Transverse colon (tissue), 4 donors: Measurements from ENCODE around the gene ST3GAL3. TPM values are rescaled to one million over a fixed set of nuclear protein-coding genes. Genes with fewer than 3 reads are reported as not detected.
A peak's percentile ranks its signal among the peaks of the same experiment; 100 is the strongest.

ENCODE experiments used
- DNase-seq: peaks from one replicate; pipeline ENCODE4 v3.0.0-alpha.2; 2019
- H3K27ac ChIP-seq, 4 donors: fragments of 200-600 bp; sonication (generic); 2 replicates each; pipeline ENCODE4 v1.5.1; 2016 to 2018; ENCODE audit warnings: inconsistent platforms in 4 of 4
- H3K27me3 ChIP-seq: fragments of 200-600 bp; sonication (generic); 2 replicates; pipeline ENCODE4 v1.5.1; 2017; ENCODE audit warnings: inconsistent platforms
- H3K36me3 ChIP-seq, 4 donors: fragments of 200-600 bp; sonication (generic); 2 replicates each; pipeline ENCODE4 v1.5.1; 2017 to 2019; ENCODE audit warnings: inconsistent platforms in 4 of 4
- H3K4me1 ChIP-seq, 4 donors: fragments of 200-600 bp; sonication (generic); 2 replicates each; pipeline ENCODE4 v1.5.1; 2017 to 2020; ENCODE audit warnings: inconsistent platforms in 4 of 4
- H3K4me3 ChIP-seq, 4 donors: fragments of 200-600 bp; sonication (generic); 1 replicate in 1 of 4; 2 replicates in 3 of 4; pipeline versions ENCODE4 v1.5.1 to v1.6.1; 2017 to 2019; ENCODE audit warnings: inconsistent platforms in 4 of 4
- H3K9me3 ChIP-seq, 2 donors: fragments of 200-600 bp; sonication (generic); 2 replicates each; pipeline ENCODE4 v1.5.1; 2017 to 2019; ENCODE audit warnings: inconsistent platforms in 2 of 2
- CTCF ChIP-seq, 5 experiments: fragments of 200-600 bp in 3 of 5; fragments of 450-650 bp in 2 of 5; sonication (generic) in 3 of 5; IDR thresholded peaks; 1 replicate in 2 of 5; 2 replicates in 3 of 5; pipeline ENCODE4 v1.5.1; 2016 to 2017; ENCODE audit warnings: antibody characterized with exemption in 5 of 5, inconsistent platforms in 3 of 5, mild to moderate bottlenecking in 2 of 5, moderate library complexity in 1 of 5
- EP300 ChIP-seq: sonication (generic); formaldehyde crosslinking; IDR thresholded peaks from one replicate; pipeline ENCODE4 v1.6.1; 2017; ENCODE audit warnings: antibody characterized with exemption, low read depth
- POLR2A ChIP-seq: fragments of 450-650 bp; IDR thresholded peaks from one replicate; pipeline ENCODE4 v1.6.1; 2016; ENCODE audit warnings: antibody characterized with exemption, mild to moderate bottlenecking, moderate library complexity
- POLR2AphosphoS5 ChIP-seq, 3 donors: sonication (generic); formaldehyde crosslinking; IDR thresholded peaks; one replicate each; pipeline ENCODE4 v1.6.1; 2016; ENCODE audit warnings: antibody characterized with exemption in 3 of 3
- WGBS, 2 donors: methylation state at CpG; one replicate each; pipeline ENCODE4 v1.1.5; 2018; ENCODE audit warnings: low coverage in 1 of 2; 5-methylcytosine and 5-hydroxymethylcytosine counted together
- in situ Hi-C, 4 donors: fragments of 200-750 bp; cut with MboI; loops; one replicate each; pipeline versions ENCODE4 v1.15.0 to v1.15.1; 2017; ENCODE audit warnings: low sequenced_read_pairs in 3 of 4, low pct_ligation_motif_present in 1 of 4, low pct_unique_long_range_greater_than_20kb in 1 of 4
- intact Hi-C: fragments of 100-400 bp; cut with DNase I; formaldehyde crosslinking; loops from one replicate; pipeline ENCODE4 v1.15.1; 2023; ENCODE audit warnings: low total_unique reads
- total RNA-seq, 4 donors: library from RNA; depleted of rRNA; stranded (reverse); fragments of >200 nt; gene quantifications; one replicate each; pipeline ENCODE4 v1.1.0, GENCODE V29; 2016

The ST3GAL3 gene
- total RNA-seq, 4 donors from 2014 or later: 4.8 to 23.9 (median 9.7) TPM

GRCh38 chr1:43975249-43975961 lies 268.1 kb downstream of the ST3GAL3 start:
- Histone ChIP-seq H3K27me3 (no peaks in the 10 kb centered on the region), H3K4me1 (peaks cover 42 to 56% (median 53%) of the 10 kb centered on the region in 4 donors), H3K27ac (peak overlapping the region; percentile 90 to 96 (median 96)), H3K9me3 (no peaks in the 10 kb centered on the region), H3K4me3 (peak overlapping the region; percentile 60 to 97 (median 94)), H3K36me3 (peaks cover 0 to 5% (median 0%) of the 10 kb centered on the region in 4 donors)
- in situ Hi-C loops: no loop called here
- DNase-seq: peak; percentile 73
- TF ChIP-seq POLR2A (no peak), EP300 (no peak), POLR2AphosphoS5 (IDR thresholded peaks at IDR 0.05) (no peak), CTCF (IDR thresholded peaks at IDR 0.05) (no peak)
- WGBS, 2 donors: 2% methylated on average over 34 of the region's 34 CpGs; no CpG with 5 or more reads in 1 of the 2 donors
- intact Hi-C loops: no loop called here

- WGBS, 2 donors: 78% methylated on average over 4 of the region's 4 CpGs; no CpG with 5 or more reads in 1 of the 2 donors
- Histone ChIP-seq H3K27me3 (no peaks in the 10 kb centered on the region), H3K4me1 (peaks cover 38 to 57% (median 53%) of the 10 kb centered on the region in 4 donors), H3K9me3 (no peaks in the 10 kb centered on the region), H3K27ac (peak overlapping the region; percentile 90 to 96 (median 96)), H3K36me3 (peaks cover 0 to 5% (median 0%) of the 10 kb centered on the region in 4 donors), H3K4me3 (peak overlapping the region in 3 of 4 donors; percentile 60 to 97 (median 93))
- intact Hi-C loops (no loop called here), in situ Hi-C loops (no loop called here)
- no peak for DNase-seq
- no peak for TF ChIP-seq CTCF (IDR thresholded peaks at IDR 0.05)
- no peak for TF ChIP-seq POLR2AphosphoS5 (IDR thresholded peaks at IDR 0.05)
- no peak for TF ChIP-seq POLR2A
- no peak for TF ChIP-seq EP300
These were observed 268.7 kb downstream of the ST3GAL3 start for GRCh38 chr1:43976045-43976444.

GRCh38 chr1:43976890-43977289 lies 269.6 kb downstream of the ST3GAL3 start:
- peaks cover 0 to 5% (median 0%) of the 10 kb centered on the region in 4 donors for H3K36me3 ChIP-seq
- TF ChIP-seq POLR2AphosphoS5 (IDR thresholded peaks at IDR 0.05) (no peak), EP300 (no peak), CTCF (IDR thresholded peaks at IDR 0.05) (no peak), POLR2A (no peak)
- no peak overlapping the region for H3K4me3 ChIP-seq
- no peaks in the 10 kb centered on the region for H3K9me3 ChIP-seq
- H3K4me1 ChIP-seq: peaks cover 38 to 59% (median 56%) of the 10 kb centered on the region in 4 donors
- H3K27me3 ChIP-seq: no peaks in the 10 kb centered on the region
- no peak for DNase-seq
- H3K27ac ChIP-seq: no peak overlapping the region
- WGBS, 2 donors: 93 to 100% methylated on average over 1 to 8 of the region's 8 CpGs
- intact Hi-C loops (no loop called here), in situ Hi-C loops (no loop called here)

- in situ Hi-C loops (no loop called here), intact Hi-C loops (no loop called here)
- TF ChIP-seq POLR2A (no peak), CTCF (IDR thresholded peaks at IDR 0.05) (no peak), POLR2AphosphoS5 (IDR thresholded peaks at IDR 0.05) (no peak), EP300 (no peak)
- Histone ChIP-seq H3K27me3 (no peaks in the 10 kb centered on the region), H3K36me3 (peaks cover 0 to 5% (median 0%) of the 10 kb centered on the region in 4 donors), H3K9me3 (no peaks in the 10 kb centered on the region), H3K4me1 (peaks cover 38 to 59% (median 56%) of the 10 kb centered on the region in 4 donors), H3K4me3 (no peak overlapping the region), H3K27ac (peak overlapping the region in 1 of 4 donors; percentile 62)
- WGBS, 2 donors: 89 to 92% methylated on average over 2 to 9 of the region's 9 CpGs
- no peak for DNase-seq
These were observed 270.3 kb downstream of the ST3GAL3 start for GRCh38 chr1:43977376-43978263.
